Erythroblast (primary cell): Measurements from ENCODE around the gene GABRB2.

Experiments used
- GATA1 ChIP-seq: IDR thresholded peaks from 2 replicates; pipeline ENCODE4 v1.6.1; 2011; ENCODE audit warnings: low read depth, mild to moderate bottlenecking, control low read depth, low read length, moderate library complexity
- POLR2A ChIP-seq: IDR thresholded peaks from 2 replicates; pipeline ENCODE4 v1.6.1; 2011; ENCODE audit warnings: mild to moderate bottlenecking, low read length

DNA sequence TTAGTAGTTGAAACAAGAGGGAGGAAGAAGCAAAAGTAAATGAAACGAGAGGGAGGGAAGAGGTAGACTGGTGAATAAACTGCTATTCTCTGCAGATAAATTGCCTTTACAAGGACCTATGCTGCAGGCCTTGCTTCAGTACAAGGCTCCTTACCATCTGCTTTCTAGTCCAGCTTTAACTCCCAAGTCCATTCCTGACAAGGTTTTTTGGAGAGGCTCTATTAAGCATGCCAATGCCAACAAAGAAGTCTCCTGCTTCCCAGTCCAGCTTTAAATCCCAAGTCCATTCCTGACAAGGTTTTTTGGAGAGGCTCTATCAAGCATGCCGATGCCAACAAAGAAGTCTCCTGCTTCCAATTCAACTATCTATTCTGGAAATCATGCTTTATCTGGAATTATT is 244.9 kb downstream of the GABRB2 start:
- no peak for TF ChIP-seq POLR2A
- no peak for TF ChIP-seq GATA1
